Measurements from ENCODE around the gene SNRPA.
A peak's percentile ranks its signal among the peaks of the same experiment; 100 is the strongest.

Gene SNRPA

GRCh38 chr19:40799558-40800338 is 48.7 kb downstream of the SNRPA start:
- peak overlapping the region; percentile 76 for H3K4me3 ChIP-seq (ENCODE audit: low read depth, low read length)

DNA sequence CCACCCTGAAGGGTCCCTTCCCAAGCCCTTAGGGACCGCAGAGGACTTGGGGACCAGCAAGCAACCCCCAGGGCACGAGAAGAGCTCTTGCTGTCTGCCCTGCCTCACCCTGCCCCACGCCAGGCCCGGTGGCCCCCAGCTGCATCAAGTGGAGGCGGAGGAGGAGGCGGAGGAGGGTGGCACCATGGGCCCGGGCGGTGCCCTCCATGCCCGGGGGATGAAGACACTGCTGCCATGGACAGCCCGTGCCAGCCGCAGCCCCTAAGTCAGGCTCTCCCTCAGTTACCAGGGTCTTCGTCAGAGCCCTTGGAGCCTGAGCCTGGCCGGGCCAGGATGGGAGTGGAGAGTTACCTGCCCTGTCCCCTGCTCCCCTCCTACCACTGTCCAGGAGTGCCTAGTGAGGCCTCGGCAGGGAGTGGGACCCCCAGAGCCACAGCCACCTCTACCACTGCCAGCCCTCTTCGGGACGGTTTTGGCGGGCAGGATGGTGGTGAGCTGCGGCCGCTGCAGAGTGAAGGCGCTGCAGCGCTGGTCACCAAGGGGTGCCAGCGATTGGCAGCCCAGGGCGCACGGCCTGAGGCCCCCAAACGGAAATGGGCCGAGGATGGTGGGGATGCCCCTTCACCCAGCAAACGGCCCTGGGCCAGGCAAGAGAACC is 49.5 kb downstream of the SNRPA start:
- no peak for TF ChIP-seq CTCF (IDR thresholded peaks at IDR 0.05; ENCODE audit: low read depth, low read length, missing control alignments)
- DNase-seq (ENCODE audit: low read depth), result no peak
- peak overlapping the region; percentile 76 for H3K4me3 ChIP-seq (ENCODE audit: low read depth, low read length)

More at GRCh38 chr19:40799558-40800338, 48.7 kb downstream of the SNRPA start:
- no peak for DNase-seq (ENCODE audit: low read depth)
- TF ChIP-seq CTCF (IDR thresholded peaks at IDR 0.05; ENCODE audit: low read depth, low read length, missing control alignments), result no peak

GRCh38 chr19:40800997-40801377 is 50.0 kb downstream of the SNRPA start:
- no peak for TF ChIP-seq CTCF (IDR thresholded peaks at IDR 0.05; ENCODE audit: low read depth, low read length, missing control alignments)
- H3K4me3 ChIP-seq (ENCODE audit: low read depth, low read length), result peak overlapping the region; percentile 76
- no peak for DNase-seq (ENCODE audit: low read depth)

GRCh38 chr19:40801426-40802299 is 50.7 kb downstream of the SNRPA start:
- DNase-seq (ENCODE audit: low read depth), result no peak
- no peak for TF ChIP-seq CTCF (IDR thresholded peaks at IDR 0.05; ENCODE audit: low read depth, low read length, missing control alignments)
- H3K4me3 ChIP-seq (ENCODE audit: low read depth, low read length), result peak overlapping the region; percentile 44

DNA sequence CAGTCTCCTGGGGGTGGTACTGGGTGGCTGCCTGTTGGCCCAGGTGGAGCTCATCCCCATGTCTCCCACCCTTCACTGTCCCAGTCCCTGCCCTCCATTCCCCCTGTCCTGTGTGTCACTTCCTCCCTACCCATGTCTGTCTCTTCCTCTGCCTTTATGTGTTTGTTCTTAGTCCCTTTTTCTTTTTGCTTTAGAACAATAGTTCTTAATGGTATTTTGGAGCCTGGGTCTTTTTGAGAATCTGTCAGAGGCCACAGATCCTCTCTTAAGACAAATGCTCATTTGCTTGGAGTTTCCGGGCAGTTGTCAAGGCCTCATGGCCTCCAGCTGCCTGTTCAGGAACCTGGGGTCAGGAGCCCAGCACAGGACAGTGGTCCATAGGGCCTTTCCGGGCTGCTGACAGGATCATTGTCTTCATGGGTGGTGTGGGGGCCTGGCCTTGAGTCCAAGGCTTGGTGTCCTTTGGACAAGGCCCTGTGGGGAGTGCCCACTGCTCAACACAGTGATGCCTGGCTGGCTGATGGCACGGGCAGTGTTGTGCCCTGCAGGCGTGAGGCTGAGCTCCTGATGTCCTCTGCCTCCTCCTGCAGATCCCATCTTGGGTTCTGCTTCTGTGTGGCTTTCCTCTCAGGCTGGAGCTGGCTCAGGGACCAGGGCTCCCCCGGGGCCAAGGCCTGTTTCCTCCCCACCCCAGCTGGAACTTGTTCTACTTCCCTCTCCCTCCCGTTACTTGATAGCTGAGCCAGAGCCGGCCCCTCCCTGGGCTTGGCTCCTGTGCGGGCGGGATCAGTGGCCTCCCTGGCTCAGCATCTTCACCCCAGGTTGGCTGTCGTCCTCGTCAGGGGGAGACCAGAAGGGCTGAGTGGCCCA is 51.5 kb downstream of the SNRPA start:
- no peak for TF ChIP-seq CTCF (IDR thresholded peaks at IDR 0.05; ENCODE audit: low read depth, low read length, missing control alignments)
- DNase-seq (ENCODE audit: low read depth), result no peak
- peak overlapping the region; percentile 44 for H3K4me3 ChIP-seq (ENCODE audit: low read depth, low read length)

All from GM12864 (cell line).